ENCODE data around the gene ARHGAP28. TPM values are rescaled to one million over a fixed set of nuclear protein-coding genes. Genes with fewer than 3 reads are reported as not detected.

Gene ARHGAP28
- total and polyA plus RNA-seq, 2 experiments from 2014 or later: 0.20 TPM; not detected in 1

- H3K27me3 ChIP-seq (replicated peaks; ENCODE audit: insufficient read depth): peaks cover 49% of the 10 kb centered on the region
- H3K9me2 ChIP-seq (ENCODE audit: insufficient read depth): no peaks in the 10 kb centered on the region
- H3F3A ChIP-seq (ENCODE audit: insufficient read depth): peaks cover 15% of the 10 kb centered on the region; the same call in 1 of the 2 replicates
- H3K9ac ChIP-seq: no peak overlapping the region
- H2AFZ ChIP-seq: no peak overlapping the region
- H3K36me3 ChIP-seq (ENCODE audit: low read depth): no peaks in the 10 kb centered on the region
- no peak overlapping the region for H3K27ac ChIP-seq
- H3K4me1 ChIP-seq (ENCODE audit: insufficient read depth): peaks cover 13% of the 10 kb centered on the region
- no peak for DNase-seq
- H4K20me1 ChIP-seq (ENCODE audit: insufficient read depth): no peaks in the 10 kb centered on the region
- H3K79me2 ChIP-seq (ENCODE audit: insufficient read depth): no peaks in the 10 kb centered on the region
- no peak for TF ChIP-seq EZH2phosphoT487 (IDR thresholded peaks at IDR 0.05; ENCODE audit: insufficient read depth, low read depth)
- TF ChIP-seq EZH2 (IDR thresholded peaks at IDR 0.05; ENCODE audit: insufficient read depth, poor library complexity, severe bottlenecking): no peak
- H3K4me2 ChIP-seq (ENCODE audit: unreplicated experiment): no peak overlapping the region
- WGBS, 2 experiments (ENCODE audit: low coverage in 1 of 2, low lambda C conversion rate in 2 of 2, missing lambda C conversion rate in 2 of 2): 50 to 71% methylated on average over 4 of the region's 4 CpGs
- in situ Hi-C loops (cut with MboI): no loop called here
- H3K4me3 ChIP-seq: no peak overlapping the region
- no peaks in the 10 kb centered on the region for H3K9me3 ChIP-seq (ENCODE audit: low read depth)
Observed at GRCh38 chr18:6738622-6739021, 9.1 kb downstream of the ARHGAP28 start.

DNA sequence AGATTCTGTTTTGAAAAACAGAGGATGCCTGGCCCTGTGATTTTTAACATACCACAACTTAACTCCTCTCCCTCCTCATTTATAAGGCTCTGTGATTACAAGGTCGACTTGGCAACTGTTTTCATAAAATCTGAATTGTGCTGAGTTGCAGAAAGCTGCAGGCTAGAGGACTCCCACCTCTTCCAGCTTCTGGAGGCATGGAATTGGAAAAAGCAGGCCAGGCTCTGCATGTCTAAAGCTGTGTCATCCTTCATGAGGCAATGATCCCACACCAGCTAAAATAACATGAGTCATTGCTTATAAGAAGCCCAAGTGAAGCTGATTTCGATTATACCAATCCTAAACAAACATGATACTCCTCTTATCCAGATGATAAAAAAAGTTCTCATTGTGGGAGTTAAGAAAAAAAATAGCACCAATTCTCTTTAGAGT is 11.7 kb downstream of the ARHGAP28 start:
- H3K9me2 ChIP-seq (ENCODE audit: insufficient read depth): no peaks in the 10 kb centered on the region
- 0 to 3% methylated on average over 2 of the region's 2 CpGs for WGBS, 2 experiments (ENCODE audit: low coverage in 1 of 2, low lambda C conversion rate in 2 of 2, missing lambda C conversion rate in 2 of 2)
- peaks cover 28% of the 10 kb centered on the region for H3K27me3 ChIP-seq (replicated peaks; ENCODE audit: insufficient read depth)
- peaks cover 15% of the 10 kb centered on the region; the same call in 1 of the 2 replicates for H3F3A ChIP-seq (ENCODE audit: insufficient read depth)
- H4K20me1 ChIP-seq (ENCODE audit: insufficient read depth): no peaks in the 10 kb centered on the region
- H3K36me3 ChIP-seq (ENCODE audit: low read depth): no peaks in the 10 kb centered on the region
- DNase-seq: peak; percentile 95
- H3K27ac ChIP-seq: no peak overlapping the region
- TF ChIP-seq EZH2phosphoT487 (IDR thresholded peaks at IDR 0.05; ENCODE audit: insufficient read depth, low read depth): 0 out of 2 replicates have a peak, but pooled peaks have one; percentile 23
- no peak for TF ChIP-seq EZH2 (IDR thresholded peaks at IDR 0.05; ENCODE audit: insufficient read depth, poor library complexity, severe bottlenecking)
- H3K79me2 ChIP-seq (ENCODE audit: insufficient read depth): no peaks in the 10 kb centered on the region
- in situ Hi-C loops (cut with MboI): no loop called here
- H3K4me1 ChIP-seq (ENCODE audit: insufficient read depth): peaks cover 13% of the 10 kb centered on the region
- H3K4me3 ChIP-seq: 0 out of 2 replicates have a peak overlapping the region, but pooled peaks have one; percentile 1
- H3K9ac ChIP-seq: no peak overlapping the region
- no peaks in the 10 kb centered on the region for H3K9me3 ChIP-seq (ENCODE audit: low read depth)
- H2AFZ ChIP-seq: no peak overlapping the region
- H3K4me2 ChIP-seq (ENCODE audit: unreplicated experiment): peak overlapping the region; percentile 52

DNA sequence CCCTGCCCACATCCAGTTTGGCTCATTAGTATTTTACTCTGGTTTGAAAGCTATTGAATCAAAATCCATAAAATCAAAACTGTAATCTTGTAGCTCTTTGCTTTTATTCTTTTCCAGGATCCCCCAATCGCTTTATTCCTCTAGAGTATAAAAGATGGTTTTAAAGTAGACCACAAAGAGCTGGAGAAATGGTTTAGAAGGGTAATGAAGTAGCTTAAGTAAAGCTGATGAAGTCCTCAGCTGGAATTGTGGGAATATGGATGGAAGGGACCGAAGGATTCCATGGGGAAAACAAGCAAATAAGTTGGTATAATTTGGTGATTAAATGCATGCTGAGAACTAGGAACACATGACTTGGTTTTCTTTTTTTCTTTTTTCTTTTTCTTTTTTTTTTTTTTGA is 12.3 kb downstream of the ARHGAP28 start:
- H3K4me1 ChIP-seq (ENCODE audit: insufficient read depth): peaks cover 13% of the 10 kb centered on the region
- H2AFZ ChIP-seq: no peak overlapping the region
- no peaks in the 10 kb centered on the region for H3K36me3 ChIP-seq (ENCODE audit: low read depth)
- H3K79me2 ChIP-seq (ENCODE audit: insufficient read depth): no peaks in the 10 kb centered on the region
- H3K4me3 ChIP-seq: 0 out of 2 replicates have a peak overlapping the region, but pooled peaks have one; percentile 1
- H3K4me2 ChIP-seq (ENCODE audit: unreplicated experiment): peak overlapping the region; percentile 52
- no peak overlapping the region for H3K27ac ChIP-seq
- in situ Hi-C loops (cut with MboI): no loop called here
- no peak for DNase-seq
- 0 to 3% methylated on average over 2 of the region's 2 CpGs for WGBS, 2 experiments (ENCODE audit: low coverage in 1 of 2, low lambda C conversion rate in 2 of 2, missing lambda C conversion rate in 2 of 2)
- no peaks in the 10 kb centered on the region for H4K20me1 ChIP-seq (ENCODE audit: insufficient read depth)
- peaks cover 27% of the 10 kb centered on the region for H3K27me3 ChIP-seq (replicated peaks; ENCODE audit: insufficient read depth)
- peaks cover 15% of the 10 kb centered on the region; the same call in 1 of the 2 replicates for H3F3A ChIP-seq (ENCODE audit: insufficient read depth)
- no peak for TF ChIP-seq EZH2phosphoT487 (IDR thresholded peaks at IDR 0.05; ENCODE audit: insufficient read depth, low read depth)
- TF ChIP-seq EZH2 (IDR thresholded peaks at IDR 0.05; ENCODE audit: insufficient read depth, poor library complexity, severe bottlenecking): no peak
- H3K9ac ChIP-seq: no peak overlapping the region
- H3K9me2 ChIP-seq (ENCODE audit: insufficient read depth): no peaks in the 10 kb centered on the region
- no peaks in the 10 kb centered on the region for H3K9me3 ChIP-seq (ENCODE audit: low read depth)

GRCh38 chr18:6743999-6744398 is 14.5 kb downstream of the ARHGAP28 start:
- no peak for DNase-seq
- Histone ChIP-seq H3K27ac (no peak overlapping the region), H2AFZ (no peak overlapping the region), H3K27me3 (replicated peaks; ENCODE audit: insufficient read depth) (peaks cover 18% of the 10 kb centered on the region), H3F3A (ENCODE audit: insufficient read depth) (peaks cover 15% of the 10 kb centered on the region; the same call in 1 of the 2 replicates), H3K36me3 (ENCODE audit: low read depth) (no peaks in the 10 kb centered on the region), H4K20me1 (ENCODE audit: insufficient read depth) (no peaks in the 10 kb centered on the region), H3K9me3 (ENCODE audit: low read depth) (no peaks in the 10 kb centered on the region), H3K79me2 (ENCODE audit: insufficient read depth) (no peaks in the 10 kb centered on the region), H3K4me2 (ENCODE audit: unreplicated experiment) (no peak overlapping the region), H3K4me1 (ENCODE audit: insufficient read depth) (peaks cover 24% of the 10 kb centered on the region), H3K9ac (no peak overlapping the region), H3K9me2 (ENCODE audit: insufficient read depth) (no peaks in the 10 kb centered on the region), H3K4me3 (no peak overlapping the region)
- no peak for TF ChIP-seq EZH2phosphoT487 (IDR thresholded peaks at IDR 0.05; ENCODE audit: insufficient read depth, low read depth)
- TF ChIP-seq EZH2 (IDR thresholded peaks at IDR 0.05; ENCODE audit: insufficient read depth, poor library complexity, severe bottlenecking): no peak
- in situ Hi-C loops (cut with MboI): no loop called here
- WGBS, 2 experiments (ENCODE audit: low coverage in 1 of 2, low lambda C conversion rate in 2 of 2, missing lambda C conversion rate in 2 of 2): 73 to 77% methylated on average over 5 of the region's 5 CpGs

Data from GM23248 (cell line).